ENCODE measurements around the gene COQ9. TPM values are rescaled to one million over a fixed set of nuclear protein-coding genes. Genes with fewer than 3 reads are reported as not detected.
"Not testable (repeated sequence)": the region's sequence is repeated elsewhere in the genome, so short reads cannot be mapped to it uniquely, and the experiment has no call there.

Gene COQ9
- 10 to 100 TPM; 31.4 to 35.2 TPM for total RNA-seq

DNA sequence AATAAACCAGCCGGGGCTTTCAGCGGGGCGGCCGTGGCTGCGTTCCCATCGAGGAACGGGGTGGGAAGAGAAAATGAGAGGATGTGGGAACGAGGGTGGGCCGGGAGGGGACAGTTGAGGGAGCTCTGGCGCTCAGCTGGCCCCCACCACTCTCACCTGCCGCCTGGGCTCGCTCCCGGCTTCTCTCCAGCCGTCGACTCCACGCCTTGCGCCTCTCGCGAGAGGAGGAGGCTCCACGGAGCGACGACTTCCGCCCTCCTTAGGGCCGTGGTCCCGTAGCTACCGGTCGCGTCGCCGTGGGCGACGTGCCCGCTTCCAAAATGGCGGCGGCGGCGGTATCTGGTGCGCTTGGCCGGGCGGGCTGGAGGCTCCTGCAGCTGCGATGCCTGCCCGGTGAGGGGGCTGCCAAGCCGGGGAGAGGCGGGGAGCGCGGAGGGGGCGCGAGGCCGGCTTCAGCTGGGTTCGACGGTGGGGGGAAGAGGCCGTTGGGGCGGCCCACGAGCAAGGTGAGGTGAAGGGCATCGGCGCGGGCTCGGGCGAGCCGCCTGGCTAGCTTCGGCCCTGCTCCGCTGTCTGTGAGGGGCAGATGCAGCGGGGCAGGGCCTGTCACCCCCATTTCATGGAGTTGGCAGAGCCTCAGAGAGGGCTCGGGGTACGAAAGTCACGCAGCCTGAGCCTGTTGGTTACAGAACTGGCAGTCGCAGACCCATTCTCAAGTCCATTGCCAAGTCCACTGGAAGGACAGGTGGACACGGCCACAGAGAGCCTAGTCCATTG is at the start of gene COQ9, which contains the start of gene CIAPIN1:
TSS of gene COQ9 (plus strand) at position 294 of the 777 bp plus-strand sequence. CDS start at position 321, 27 bp downstream.
TSS of gene CIAPIN1 (minus strand) at position 200 of the 777 bp plus-strand sequence. CDS start 6,457 bp downstream, outside the sequence.
- peaks cover 40% of the 10 kb centered on the region for H3K4me1 Mint-ChIP-seq (ENCODE audit: low read depth)
- DNase-seq (peak; percentile 93 to 95), ATAC-seq (replicated peaks in 1 of 2) (peak; percentile 99 to 100)
- H3K9me3 Mint-ChIP-seq = no peaks in the 10 kb centered on the region
- H3K27me3 Mint-ChIP-seq (ENCODE audit: low read depth) = no peaks in the 10 kb centered on the region
- H3K27ac Mint-ChIP-seq = peak within 1 kb of the TSS; percentile 97
- H3K36me3 Mint-ChIP-seq (ENCODE audit: insufficient read depth in 2 of 2) = peaks cover 3 to 4% of the 10 kb centered on the region in 2 donors
- peak within 1 kb of the TSS; percentile 92 to 96 for H3K4me3 Mint-ChIP-seq

DNA sequence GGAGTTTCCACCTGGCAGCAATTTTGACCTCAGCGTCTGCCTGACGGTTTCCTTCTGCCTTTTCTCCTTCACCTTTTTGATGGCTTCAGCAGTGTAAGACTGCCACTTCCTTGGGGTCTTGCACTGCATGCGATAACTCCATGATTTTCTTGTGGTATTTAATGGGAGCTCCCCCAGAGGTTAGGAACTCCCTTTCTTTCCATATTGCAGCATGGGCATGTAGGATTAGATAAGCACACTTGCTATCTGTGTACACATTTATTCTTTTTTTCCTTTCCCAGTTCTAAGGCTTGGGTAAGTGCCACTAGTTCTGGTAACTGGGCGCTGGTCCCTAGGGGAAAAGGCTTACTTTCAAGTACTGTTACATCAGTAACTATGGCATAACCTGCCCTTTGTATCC is 49.8 kb upstream of the COQ9 start:
- H3K4me1 Mint-ChIP-seq (ENCODE audit: low read depth); H3K27me3 Mint-ChIP-seq (ENCODE audit: low read depth); ATAC-seq (replicated peaks in 1 of 2); H3K36me3 Mint-ChIP-seq (ENCODE audit: insufficient read depth in 2 of 2); DNase-seq; H3K4me3 Mint-ChIP-seq; H3K27ac Mint-ChIP-seq; H3K9me3 Mint-ChIP-seq: not testable (repeated sequence)

DNA sequence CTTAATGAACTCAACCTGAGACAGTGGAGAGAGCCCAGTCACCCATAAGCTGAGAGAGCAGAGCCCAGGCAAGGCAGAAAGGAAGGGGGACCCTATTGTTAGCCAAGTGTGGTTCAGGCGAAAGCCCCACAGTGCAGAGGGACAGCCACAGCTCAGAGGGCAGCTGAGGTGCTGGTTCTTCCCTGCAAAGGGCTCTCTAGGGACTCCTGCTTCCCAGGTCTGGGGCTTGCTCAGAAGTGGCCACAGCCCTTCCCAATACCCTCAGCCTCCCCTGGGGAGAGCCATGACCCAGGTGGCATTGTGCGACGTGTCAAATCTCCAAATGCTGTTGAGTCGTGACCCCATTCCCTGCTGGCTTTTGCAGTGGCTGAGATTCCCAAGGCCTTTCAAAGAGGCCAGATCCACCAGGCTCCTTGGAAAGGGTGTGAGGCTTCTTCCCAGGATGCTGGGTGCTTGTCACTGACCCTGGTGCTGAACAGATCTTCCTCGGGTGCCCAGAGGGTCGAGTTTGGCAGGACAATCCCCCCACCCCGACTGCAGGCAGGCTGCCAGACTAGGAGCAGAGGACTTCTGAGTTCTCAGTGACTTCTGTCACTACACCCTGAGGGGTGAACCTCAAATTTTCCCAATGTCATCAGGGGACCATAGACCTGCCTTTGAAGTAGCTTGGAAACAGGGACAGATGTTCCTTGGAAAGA is 45.2 kb upstream of the COQ9 start:
- no peaks in the 10 kb centered on the region for H3K36me3 Mint-ChIP-seq (ENCODE audit: insufficient read depth in 2 of 2)
- no peak overlapping the region for H3K27ac Mint-ChIP-seq
- H3K4me3 Mint-ChIP-seq = no peak overlapping the region
- no peaks in the 10 kb centered on the region for H3K27me3 Mint-ChIP-seq (ENCODE audit: low read depth)
- H3K9me3 Mint-ChIP-seq = no peaks in the 10 kb centered on the region
- peaks cover 8% of the 10 kb centered on the region for H3K4me1 Mint-ChIP-seq (ENCODE audit: low read depth)
- DNase-seq = no peak
- ATAC-seq (replicated peaks in 1 of 2) = no peak

DNA sequence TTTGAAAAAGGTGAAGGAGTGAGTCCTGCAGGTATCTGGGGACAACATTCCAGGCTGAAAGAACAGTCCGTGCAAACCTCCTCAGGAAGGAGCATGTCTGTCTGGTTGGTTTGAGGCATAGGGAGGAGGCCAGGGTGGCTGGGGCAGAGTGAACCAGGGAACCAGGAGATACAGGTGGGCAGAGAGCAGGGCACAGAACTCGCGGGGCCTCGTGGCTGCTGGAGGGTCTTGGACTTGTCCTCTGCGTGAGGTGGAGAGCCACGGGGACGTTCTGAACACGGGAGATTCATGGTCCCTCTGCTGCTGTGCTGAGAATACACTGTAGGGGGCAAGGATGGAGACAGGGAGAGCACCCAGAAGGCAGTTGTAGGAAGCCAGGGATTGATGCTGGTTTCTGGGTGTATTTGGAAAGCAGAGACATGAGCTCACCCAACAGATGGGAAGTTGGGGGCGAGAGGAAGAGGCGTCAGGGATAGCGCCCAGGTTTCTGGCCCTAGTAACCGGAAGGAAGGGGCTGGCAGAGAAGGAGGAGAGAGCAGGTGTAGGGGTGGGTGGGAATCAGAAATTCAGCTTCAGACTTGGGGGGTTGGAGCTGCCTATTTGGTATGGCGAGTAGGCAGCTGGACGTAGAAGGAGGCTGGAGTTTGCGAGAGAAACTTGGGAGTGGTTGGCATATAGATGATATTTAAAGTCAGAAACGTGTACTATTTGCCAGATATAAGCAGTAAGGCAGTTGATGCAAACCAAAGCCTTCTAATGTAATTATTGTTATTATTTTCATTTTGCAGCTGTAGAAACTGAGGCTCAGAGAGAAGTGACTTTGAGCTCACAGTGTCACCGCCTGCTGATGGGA is 43.1 kb upstream of the COQ9 start, which contains the start of gene CCL17:
TSS of gene CCL17 (plus strand) at position 803 of the 853 bp plus-strand sequence. CDS start 9,166 bp downstream, outside the sequence.
- Mint-ChIP-seq H3K27ac (no peak within 1 kb of the TSS), H3K9me3 (no peaks in the 10 kb centered on the region)
- ATAC-seq (replicated peaks in 1 of 2) = peak in 1 of 2 donors; percentile 36

GRCh38 chr16:57405097-57405496 is 42.2 kb upstream of the COQ9 start:
- no peaks in the 10 kb centered on the region for H3K27me3 Mint-ChIP-seq (ENCODE audit: low read depth)
- H3K4me1 Mint-ChIP-seq (ENCODE audit: low read depth) = peaks cover 8% of the 10 kb centered on the region
- ATAC-seq (replicated peaks in 1 of 2) = peak in 1 of 2 donors; percentile 35
- no peaks in the 10 kb centered on the region for H3K36me3 Mint-ChIP-seq (ENCODE audit: insufficient read depth in 2 of 2)
- H3K4me3 Mint-ChIP-seq = no peak overlapping the region
- no peak overlapping the region for H3K27ac Mint-ChIP-seq
- DNase-seq = no peak
- H3K9me3 Mint-ChIP-seq = no peaks in the 10 kb centered on the region

More for the DNA sequence above, 43.1 kb upstream of the COQ9 start, which contains the start of gene CCL17:
- Mint-ChIP-seq H3K27me3 (ENCODE audit: low read depth) (no peaks in the 10 kb centered on the region), H3K4me3 (no peak within 1 kb of the TSS), H3K36me3 (ENCODE audit: insufficient read depth in 2 of 2) (no peaks in the 10 kb centered on the region), H3K4me1 (ENCODE audit: low read depth) (peaks cover 8% of the 10 kb centered on the region)
- DNase-seq = no peak

DNA sequence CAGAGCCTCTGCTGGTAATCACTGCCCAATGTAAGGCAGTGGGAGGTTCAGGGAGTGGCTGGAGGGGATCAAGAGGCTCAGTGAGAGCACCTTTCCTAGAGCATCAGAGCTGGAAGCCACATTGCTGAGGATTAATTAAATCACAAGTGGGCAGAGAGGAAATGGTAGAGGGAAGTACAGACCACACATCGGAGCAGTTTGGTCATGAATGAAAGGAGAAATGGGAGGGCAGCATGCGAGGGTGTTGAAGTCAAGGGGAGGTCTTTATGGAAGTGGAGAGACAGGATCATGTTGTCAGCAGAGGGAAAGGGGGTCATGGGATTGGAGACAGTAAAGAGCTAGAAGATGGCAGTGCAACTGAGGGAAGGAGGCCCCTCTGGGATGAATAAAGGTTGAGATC is 40.4 kb upstream of the COQ9 start:
- DNase-seq = no peak
- Mint-ChIP-seq H3K4me1 (ENCODE audit: low read depth) (peaks cover 8% of the 10 kb centered on the region), H3K36me3 (ENCODE audit: insufficient read depth in 2 of 2) (no peaks in the 10 kb centered on the region), H3K4me3 (no peak overlapping the region), H3K27me3 (ENCODE audit: low read depth) (no peaks in the 10 kb centered on the region), H3K27ac (no peak overlapping the region), H3K9me3 (no peaks in the 10 kb centered on the region)
- ATAC-seq (replicated peaks in 1 of 2) = no peak

DNA sequence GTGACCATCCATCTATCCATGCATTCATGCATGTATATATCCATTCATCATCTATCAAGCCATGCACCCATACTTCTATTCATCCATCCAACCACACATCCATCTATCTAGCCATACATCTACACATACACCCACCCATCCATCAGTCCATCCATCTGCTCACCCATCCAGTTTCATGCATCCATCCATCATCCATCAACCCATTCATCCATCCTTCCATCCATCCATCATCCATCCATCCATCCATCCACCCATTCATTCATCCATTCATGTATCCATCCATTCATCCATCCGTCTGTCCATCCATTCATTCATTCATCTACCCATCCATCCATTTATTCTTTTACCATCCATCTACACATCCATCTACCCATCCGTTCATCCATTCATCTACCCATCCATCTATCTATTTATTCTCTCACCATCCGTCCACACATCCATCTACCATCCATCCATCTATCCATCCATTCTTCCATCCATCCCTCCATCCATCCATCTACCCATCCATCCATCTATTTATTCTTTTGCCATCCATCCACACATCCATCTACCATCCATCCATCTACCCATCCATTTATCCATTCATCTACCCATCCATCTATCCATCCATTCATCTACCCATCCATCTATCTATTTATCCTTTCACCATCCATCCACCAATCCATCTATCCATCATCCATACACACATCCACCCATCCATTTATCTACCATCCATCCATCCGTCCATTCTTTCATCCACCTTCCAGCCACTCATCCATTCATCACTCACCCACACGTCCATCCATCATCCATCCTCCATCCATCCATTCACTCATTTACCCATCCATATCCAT is 39.5 kb upstream of the COQ9 start:
- Mint-ChIP-seq H3K27ac (no peak overlapping the region), H3K9me3 (no peaks in the 10 kb centered on the region), H3K27me3 (ENCODE audit: low read depth) (no peaks in the 10 kb centered on the region), H3K36me3 (ENCODE audit: insufficient read depth in 2 of 2) (no peaks in the 10 kb centered on the region), H3K4me3 (no peak overlapping the region), H3K4me1 (ENCODE audit: low read depth) (peaks cover 8% of the 10 kb centered on the region)
- ATAC-seq (replicated peaks in 1 of 2) (no peak), DNase-seq (no peak)

GRCh38 chr16:57409065-57409464 is 38.2 kb upstream of the COQ9 start:
- Mint-ChIP-seq H3K4me1 (ENCODE audit: low read depth) (peaks cover 8% of the 10 kb centered on the region), H3K27me3 (ENCODE audit: low read depth) (no peaks in the 10 kb centered on the region), H3K36me3 (ENCODE audit: insufficient read depth in 2 of 2) (no peaks in the 10 kb centered on the region), H3K4me3 (no peak overlapping the region), H3K9me3 (no peaks in the 10 kb centered on the region), H3K27ac (no peak overlapping the region)
- ATAC-seq (replicated peaks in 1 of 2) = no peak
- no peak for DNase-seq

GRCh38 chr16:57409870-57410587 is 37.2 kb upstream of the COQ9 start:
- Mint-ChIP-seq H3K27me3 (ENCODE audit: low read depth) (no peaks in the 10 kb centered on the region), H3K4me1 (ENCODE audit: low read depth) (peaks cover 6% of the 10 kb centered on the region), H3K4me3 (no peak overlapping the region), H3K9me3 (no peaks in the 10 kb centered on the region), H3K36me3 (ENCODE audit: insufficient read depth in 2 of 2) (no peaks in the 10 kb centered on the region), H3K27ac (no peak overlapping the region)
- DNase-seq = no peak
- no peak for ATAC-seq (replicated peaks in 1 of 2)

- DNase-seq = no peak
- Mint-ChIP-seq H3K9me3 (no peaks in the 10 kb centered on the region), H3K27ac (no peak overlapping the region), H3K27me3 (ENCODE audit: low read depth) (no peaks in the 10 kb centered on the region), H3K4me3 (peak overlapping the region in 1 of 2 donors; percentile 36), H3K36me3 (ENCODE audit: insufficient read depth in 2 of 2) (no peaks in the 10 kb centered on the region), H3K4me1 (ENCODE audit: low read depth) (no peaks in the 10 kb centered on the region)
- ATAC-seq (replicated peaks in 1 of 2) = peak in 1 of 2 donors; percentile 38
Observed at GRCh38 chr16:57411362-57411976, 35.8 kb upstream of the COQ9 start.

DNA sequence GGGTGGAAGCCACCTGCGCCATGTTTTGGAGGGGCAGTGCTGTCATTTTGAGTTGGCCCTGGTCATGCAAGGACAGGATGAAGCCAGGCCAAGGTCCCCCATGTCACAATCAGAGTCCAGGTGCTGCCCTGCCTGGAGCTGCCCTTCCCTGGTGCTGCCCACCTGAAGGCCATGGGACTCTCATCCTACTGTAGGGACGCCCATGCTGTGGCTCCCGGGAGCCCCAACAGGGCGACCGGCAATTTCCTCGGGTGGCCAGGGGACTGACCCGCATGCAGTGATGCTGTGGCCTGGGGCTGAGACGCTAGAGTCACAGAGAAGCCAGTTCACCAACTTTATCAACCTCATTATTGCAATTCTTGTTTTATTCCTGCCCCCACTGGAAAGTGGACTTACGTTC is 34.7 kb upstream of the COQ9 start:
- H3K9me3 Mint-ChIP-seq = no peaks in the 10 kb centered on the region
- H3K27ac Mint-ChIP-seq = no peak overlapping the region
- no peak for ATAC-seq (replicated peaks in 1 of 2)
- no peak overlapping the region for H3K4me3 Mint-ChIP-seq
- H3K4me1 Mint-ChIP-seq (ENCODE audit: low read depth) = peaks cover 7% of the 10 kb centered on the region
- no peaks in the 10 kb centered on the region for H3K27me3 Mint-ChIP-seq (ENCODE audit: low read depth)
- H3K36me3 Mint-ChIP-seq (ENCODE audit: insufficient read depth in 2 of 2) = no peaks in the 10 kb centered on the region
- DNase-seq = no peak

All from activated T-cell treated with anti-CD3 and anti-CD28 coated beads, Interleukin-2, amount 50 U/mL, for 72 hours (primary cell).